PC-9 (cell line): Measurements from ENCODE around the gene CHMP2B. TPM values are rescaled to one million over a fixed set of nuclear protein-coding genes. Genes with fewer than 3 reads are reported as not detected.

Experiments
- BruUV-seq: library from RNA; stranded (reverse); fragments of 400-500 nt; replicated peaks from 2 replicates; lab custom pipeline; 2021; lab: Mats Ljungman, UMichigan
- CTCF ChIA-PET: fragments of 300-600 bp; sonication (Branson Sonifier 250); formaldehyde crosslinking; loops from one replicate; lab custom pipeline; 2022; ENCODE audit warnings: antibody characterized with exemption; lab: Charles Lee
- POLR2A ChIA-PET: fragments of 300-600 bp; sonication (Branson Sonifier 250); formaldehyde crosslinking; loops from one replicate; lab custom pipeline; 2022; ENCODE audit warnings: antibody characterized with exemption; ENCODE audit not compliant: unreplicated experiment; lab: Charles Lee
- DNase-seq, 2 experiments: peaks; one replicate each; pipeline versions ENCODE4 v3.0.0 to v3.0.0-alpha.2; 2015 to 2022; ENCODE audit warnings: mixed read lengths in 1 of 2
- H2AFZ ChIP-seq: fragments of 200-600 bp; sonication (generic); 2 replicates; pipeline ENCODE4 v1.8.1; 2017; ENCODE audit warnings: antibody characterized with exemption
- H3F3A ChIP-seq: fragments of 200-600 bp; sonication (generic); 2 replicates; pipeline ENCODE4 v1.8.1; 2017; ENCODE audit warnings: antibody characterized with exemption, mild to moderate bottlenecking, low read depth; ENCODE audit not compliant: insufficient read depth
- H3K27ac ChIP-seq: fragments of 200-600 bp; sonication (generic); 2 replicates; pipeline ENCODE4 v1.6.1; 2016; ENCODE audit warnings: mixed run types
- H3K27me3 ChIP-seq: fragments of 200-600 bp; sonication (generic); 2 replicates; pipeline ENCODE4 v1.6.1; 2016; ENCODE audit warnings: low read depth, mixed run types; ENCODE audit not compliant: insufficient read depth
- H3K36me3 ChIP-seq: fragments of 200-600 bp; sonication (generic); 2 replicates; pipeline ENCODE4 v1.6.1; 2016; ENCODE audit warnings: low read depth, mixed run types
- H3K4me1 ChIP-seq: fragments of 200-600 bp; sonication (generic); replicated peaks from 2 replicates; pipeline ENCODE4 v1.6.1; 2016; ENCODE audit warnings: mixed run types; ENCODE audit not compliant: insufficient read depth
- H3K4me2 ChIP-seq: fragments of 200-600 bp; sonication (generic); 2 replicates; pipeline ENCODE4 v1.6.1; 2017; ENCODE audit warnings: mixed run types
- H3K4me3 ChIP-seq: fragments of 200-600 bp; sonication (generic); 2 replicates; pipeline ENCODE4 v1.6.1; 2016; ENCODE audit warnings: mixed run types
- H3K79me2 ChIP-seq: fragments of 200-600 bp; sonication (generic); 2 replicates; pipeline ENCODE4 v1.6.1; 2017; ENCODE audit warnings: low read depth, mixed run types
- H3K9me2 ChIP-seq: fragments of 200-600 bp; sonication (generic); 2 replicates; pipeline ENCODE4 v1.8.1; 2017; ENCODE audit warnings: mild to moderate bottlenecking; ENCODE audit not compliant: insufficient read depth
- H3K9me3 ChIP-seq: fragments of 200-600 bp; sonication (generic); 2 replicates; pipeline ENCODE4 v1.8.1; 2016; ENCODE audit warnings: low read depth; ENCODE audit not compliant: insufficient read depth
- H4K20me1 ChIP-seq: fragments of 200-600 bp; sonication (generic); 2 replicates; pipeline ENCODE4 v1.8.1; 2017; ENCODE audit not compliant: insufficient read depth
- CTCF ChIP-seq: fragments of 200-600 bp; sonication (generic); conservative IDR thresholded peaks from 2 replicates; pipeline ENCODE4 v1.6.1; 2017; ENCODE audit warnings: mixed run types, antibody characterized with exemption, mild to moderate bottlenecking, moderate library complexity
- EZH2 ChIP-seq: fragments of 200-600 bp; sonication (generic); IDR thresholded peaks from 2 replicates; pipeline ENCODE4 v1.8.0; 2017; ENCODE audit warnings: antibody characterized with exemption, low read depth
- intact Hi-C: fragments of 100-400 bp; cut with micrococcal nuclease; formaldehyde crosslinking; loops from one replicate; pipeline ENCODE4 v1.10.0; 2022; ENCODE audit not compliant: unreplicated experiment
- total RNA-seq: library from RNA; stranded (reverse); gene quantifications from 2 replicates; pipeline ENCODE4 v1.2.3, GENCODE V29; 2021

The CHMP2B gene
- total RNA-seq, 1 experiment from 2014 or later = 54.6 TPM

- H3K9me3 ChIP-seq = peaks cover 24% of the 10 kb centered on the region
- CTCF ChIA-PET = no interaction called here
- H3K4me2 ChIP-seq = peak overlapping the region; percentile 46
- peaks cover 33% of the 10 kb centered on the region for H3K4me1 ChIP-seq
- POLR2A ChIA-PET = interaction anchor here (0.6 kb wide), 1 partner anchor 20 kb away, joined by 3 read pairs; the partner anchor contains the start of gene CHMP2B
- BruUV-seq = no TSS peak
- H3K4me3 ChIP-seq = peak overlapping the region; percentile 15; the same call in 1 of the 2 replicates
- no peaks in the 10 kb centered on the region for H4K20me1 ChIP-seq
- H3K27me3 ChIP-seq = no peaks in the 10 kb centered on the region
- H3K27ac ChIP-seq = peak overlapping the region; percentile 57
- intact Hi-C loops = loop anchor here (1.0 kb wide), 1 partner anchor 21 kb away; the partner anchor contains the start of gene CHMP2B
- DNase-seq = no peak
- H3K79me2 ChIP-seq = no peaks in the 10 kb centered on the region
- no peaks in the 10 kb centered on the region for H3K36me3 ChIP-seq
- peaks cover 38% of the 10 kb centered on the region for H3F3A ChIP-seq
- no peaks in the 10 kb centered on the region for H3K9me2 ChIP-seq
- H2AFZ ChIP-seq = no peak overlapping the region
- TF ChIP-seq EZH2 = no peak
- no peak for TF ChIP-seq CTCF
Measured at GRCh38 chr3:87206635-87207034, 20.5 kb upstream of the CHMP2B start.

GRCh38 chr3:87207460-87207859, 19.6 kb upstream of the CHMP2B start:
- H3K4me3 ChIP-seq = no peak overlapping the region
- no peaks in the 10 kb centered on the region for H3K9me2 ChIP-seq
- H2AFZ ChIP-seq = no peak overlapping the region
- TF ChIP-seq EZH2 (no peak), CTCF (no peak)
- intact Hi-C loops = no loop called here
- H3K79me2 ChIP-seq = no peaks in the 10 kb centered on the region
- no peaks in the 10 kb centered on the region for H3K36me3 ChIP-seq
- peak overlapping the region; percentile 57 for H3K27ac ChIP-seq
- H4K20me1 ChIP-seq = no peaks in the 10 kb centered on the region
- H3K27me3 ChIP-seq = no peaks in the 10 kb centered on the region
- CTCF ChIA-PET = no interaction called here
- peaks cover 38% of the 10 kb centered on the region for H3F3A ChIP-seq
- peak in 1 of 2 experiments; percentile 76 for DNase-seq
- H3K4me2 ChIP-seq = peak overlapping the region; percentile 46
- POLR2A ChIA-PET = no interaction called here
- no TSS peak for BruUV-seq
- peaks cover 33% of the 10 kb centered on the region for H3K4me1 ChIP-seq
- peaks cover 25% of the 10 kb centered on the region for H3K9me3 ChIP-seq

GRCh38 chr3:87209111-87209510, 18.0 kb upstream of the CHMP2B start:
- POLR2A ChIA-PET = no interaction called here
- H2AFZ ChIP-seq = no peak overlapping the region

More at GRCh38 chr3:87209111-87209510, 18.0 kb upstream of the CHMP2B start:
- peaks cover 33% of the 10 kb centered on the region for H3K4me1 ChIP-seq
- no peaks in the 10 kb centered on the region for H3K27me3 ChIP-seq
- BruUV-seq = no TSS peak
- H4K20me1 ChIP-seq = no peaks in the 10 kb centered on the region
- peaks cover 38% of the 10 kb centered on the region for H3F3A ChIP-seq
- H3K9me3 ChIP-seq = peaks cover 22% of the 10 kb centered on the region
- no peak overlapping the region for H3K4me3 ChIP-seq
- intact Hi-C loops = no loop called here
- TF ChIP-seq CTCF (no peak), EZH2 (no peak)
- H3K4me2 ChIP-seq = no peak overlapping the region
- H3K36me3 ChIP-seq = no peaks in the 10 kb centered on the region
- H3K9me2 ChIP-seq = no peaks in the 10 kb centered on the region
- no peak overlapping the region for H3K27ac ChIP-seq
- H3K79me2 ChIP-seq = no peaks in the 10 kb centered on the region
- CTCF ChIA-PET = interaction anchor here (0.6 kb wide), 1 partner anchor 39 kb away, joined by 4 read pairs; no protein-coding TSS in a partner anchor
- no peak for DNase-seq
